OCI-LY3 (cell line): ENCODE measurements around the gene GRIN2D.

Experiments used
- H2AFZ ChIP-seq: fragments of 200-600, 300-600 bp; shearing (Covaris generic); 2 replicates; pipeline ENCODE4 v1.6.0; 2014; ENCODE audit warnings: antibody characterized with exemption, low read depth, low read length
- H3K27ac ChIP-seq: fragments of 200-600, 300-600 bp; sonication (generic); 2 replicates; pipeline ENCODE4 v1.5.1; 2014; ENCODE audit warnings: mild to moderate bottlenecking, low read length, moderate library complexity, mixed read lengths
- H3K27me3 ChIP-seq: fragments of 200-600, 300-600 bp; sonication (generic); 2 replicates; pipeline ENCODE4 v1.6.1; 2014; ENCODE audit warnings: low read depth, low read length, mixed read lengths
- H3K36me3 ChIP-seq: fragments of 200-600, 300-600 bp; sonication (generic); replicated peaks from 2 replicates; pipeline ENCODE3; 2014; ENCODE audit warnings: low read depth, low read length, mixed read lengths
- H3K4me1 ChIP-seq: fragments of 300-600, 200-600 bp; sonication (generic); 2 replicates; pipeline ENCODE4 v1.6.1; 2014; ENCODE audit warnings: low read length, mixed read lengths
- H3K4me2 ChIP-seq: fragments of 200-600, 300-600 bp; sonication (generic); 2 replicates; pipeline ENCODE4 v1.6.1; 2014; ENCODE audit warnings: low read length, mixed read lengths
- H3K4me3 ChIP-seq: fragments of 300-600, 200-600 bp; sonication (generic); 2 replicates; pipeline ENCODE4 v1.5.1; 2014; ENCODE audit warnings: antibody characterized with exemption, mild to moderate bottlenecking, low read length, moderate library complexity
- H3K79me2 ChIP-seq: fragments of 300-600, 200-600 bp; shearing (Covaris generic); 2 replicates; pipeline ENCODE4 v1.6.1; 2014; ENCODE audit warnings: mild to moderate bottlenecking, low read length, mixed read lengths
- H3K9ac ChIP-seq: fragments of 300-600, 200-600 bp; shearing (Covaris generic); 2 replicates; pipeline ENCODE4 v1.6.0; 2014; ENCODE audit warnings: mild to moderate bottlenecking, low read length, moderate library complexity
- H3K9me3 ChIP-seq: fragments of 200-600, 300-600 bp; shearing (Covaris generic); 2 replicates; pipeline ENCODE4 v1.6.1; 2014; ENCODE audit warnings: low read length, mixed read lengths; ENCODE audit not compliant: insufficient read depth
- H4K20me1 ChIP-seq: fragments of 200-600, 300-600 bp; sonication (generic); 2 replicates; pipeline ENCODE4 v1.6.1; 2016; ENCODE audit warnings: low read length, mixed read lengths; ENCODE audit not compliant: insufficient read depth
- CTCF ChIP-seq: fragments of 200-600, 300-600 bp; sonication (generic); IDR thresholded peaks from 2 replicates; pipeline ENCODE4 v1.5.1; 2014; ENCODE audit warnings: antibody characterized with exemption, low read length, low read depth
- EZH2phosphoT487 ChIP-seq: fragments of 200-600 bp; shearing (Covaris generic); IDR thresholded peaks from 2 replicates; pipeline ENCODE4 v1.6.1; 2018; ENCODE audit warnings: antibody characterized with exemption, mixed run types, low read depth

Gene GRIN2D

GRCh38 chr19:48364598-48365348, 28.7 kb upstream of the GRIN2D start:
- peak overlapping the region; percentile 85 for H3K27ac ChIP-seq
- H3K79me2 ChIP-seq = no peaks in the 10 kb centered on the region
- peak overlapping the region; percentile 54 for H2AFZ ChIP-seq
- TF ChIP-seq EZH2phosphoT487 (no peak), CTCF (no peak)
- peak overlapping the region; percentile 84 for H3K4me3 ChIP-seq
- peak overlapping the region; percentile 98 for H3K4me2 ChIP-seq
- peak overlapping the region; percentile 98 for H3K9ac ChIP-seq
- no peaks in the 10 kb centered on the region for H4K20me1 ChIP-seq
- H3K27me3 ChIP-seq = no peaks in the 10 kb centered on the region
- H3K4me1 ChIP-seq = peaks cover 13% of the 10 kb centered on the region
- H3K36me3 ChIP-seq = peaks cover 4% of the 10 kb centered on the region
- no peaks in the 10 kb centered on the region for H3K9me3 ChIP-seq

- Histone ChIP-seq H3K27me3 (no peaks in the 10 kb centered on the region), H3K4me2 (no peak overlapping the region), H3K9ac (no peak overlapping the region), H3K27ac (no peak overlapping the region), H2AFZ (no peak overlapping the region), H3K4me3 (no peak overlapping the region), H4K20me1 (no peaks in the 10 kb centered on the region), H3K9me3 (no peaks in the 10 kb centered on the region), H3K79me2 (no peaks in the 10 kb centered on the region), H3K36me3 (peaks cover 4% of the 10 kb centered on the region), H3K4me1 (peaks cover 13% of the 10 kb centered on the region)
- TF ChIP-seq CTCF = no peak
- TF ChIP-seq EZH2phosphoT487 = no peak
Measured at GRCh38 chr19:48365602-48366001, 27.9 kb upstream of the GRIN2D start.

- Histone ChIP-seq H3K36me3 (no peaks in the 10 kb centered on the region), H3K4me1 (peaks cover 9% of the 10 kb centered on the region), H3K27ac (no peak overlapping the region), H2AFZ (no peak overlapping the region), H4K20me1 (no peaks in the 10 kb centered on the region), H3K4me3 (no peak overlapping the region), H3K9ac (no peak overlapping the region), H3K79me2 (no peaks in the 10 kb centered on the region), H3K27me3 (no peaks in the 10 kb centered on the region), H3K4me2 (no peak overlapping the region), H3K9me3 (no peaks in the 10 kb centered on the region)
- TF ChIP-seq CTCF (no peak), EZH2phosphoT487 (no peak)
Measured at GRCh38 chr19:48367855-48368254, 25.6 kb upstream of the GRIN2D start.

GRCh38 chr19:48368936-48369335, 24.5 kb upstream of the GRIN2D start:
- Histone ChIP-seq H3K27me3 (no peaks in the 10 kb centered on the region), H3K79me2 (no peaks in the 10 kb centered on the region), H3K4me1 (peaks cover 8% of the 10 kb centered on the region), H3K9ac (no peak overlapping the region), H3K27ac (no peak overlapping the region), H3K4me3 (no peak overlapping the region), H4K20me1 (no peaks in the 10 kb centered on the region), H3K9me3 (no peaks in the 10 kb centered on the region), H2AFZ (no peak overlapping the region), H3K36me3 (no peaks in the 10 kb centered on the region), H3K4me2 (no peak overlapping the region)
- TF ChIP-seq CTCF (no peak), EZH2phosphoT487 (no peak)
